HEK293 (cell line): ENCODE data around the gene AGAP1.

Experiments
- CTCF ChIA-PET: fragments of 350-600 bp; formaldehyde crosslinking; extraction: SDS; loops from one replicate; lab custom pipeline; 2021; ENCODE audit warnings: antibody characterized with exemption; lab: Yijun Ruan, JAX
- POLR2A ChIA-PET: fragments of 300-600 bp; formaldehyde crosslinking; extraction: SDS; loops from one replicate; lab custom pipeline; 2020; ENCODE audit warnings: antibody characterized with exemption, inconsistent platforms; lab: Yijun Ruan, JAX
- H3K27ac ChIP-seq: fragments of 200-500 bp; sonication (Bioruptor generic); 2 replicates; pipeline ENCODE4 v1.5.1; 2014; ENCODE audit warnings: low read depth, low read length, control low read depth, inconsistent platforms; ENCODE audit errors: extremely low read depth
- H3K36me3 ChIP-seq, 2 experiments: fragments of 200-500 bp in 1 of 2; sonication (Bioruptor generic) in 1 of 2; 1 replicate in 1 of 2; 2 replicates in 1 of 2; pipeline ENCODE4 v1.5.1; 2014 to 2017; ENCODE audit warnings: inconsistent platforms in 2 of 2, low read length in 2 of 2; ENCODE audit not compliant: control insufficient read depth in 2 of 2, insufficient read depth in 1 of 2
- H3K4me1 ChIP-seq: fragments of 200-500 bp; sonication (Bioruptor generic); 2 replicates; pipeline ENCODE4 v1.5.1; 2014; ENCODE audit warnings: mild to moderate bottlenecking, low read length, inconsistent platforms; ENCODE audit not compliant: control insufficient read depth, insufficient read depth
- H3K4me3 ChIP-seq: 2 replicates; pipeline ENCODE4 v1.5.1; 2011; ENCODE audit warnings: low read depth, mild to moderate bottlenecking, control low read depth, low read length, moderate library complexity
- H3K9me3 ChIP-seq: fragments of 200-500 bp; sonication (Bioruptor generic); 2 replicates; pipeline ENCODE4 v1.5.1; 2014; ENCODE audit warnings: low read depth, low read length, inconsistent platforms; ENCODE audit not compliant: control insufficient read depth, insufficient read depth
- AEBP2 ChIP-seq: fragments of 450-650 bp; formaldehyde crosslinking; IDR thresholded peaks from 2 replicates; pipeline ENCODE4 v1.5.1; 2016; ENCODE audit warnings: missing biosample characterization, missing genetic modification characterization, borderline replicate concordance
- BCL11A ChIP-seq: fragments of 450-650 bp; formaldehyde crosslinking; IDR thresholded peaks from 2 replicates; pipeline ENCODE4 v1.5.1; 2016; ENCODE audit warnings: low read depth, missing biosample characterization, missing genetic modification characterization
- HOXA7 ChIP-seq: sonication (generic); formaldehyde crosslinking; IDR thresholded peaks from 2 replicates; pipeline ENCODE4 v1.8.1; 2022; ENCODE audit warnings: missing genetic modification reagents, borderline replicate concordance
- KLF16 ChIP-seq: fragments of 450-650 bp; formaldehyde crosslinking; IDR thresholded peaks from 2 replicates; pipeline ENCODE4 v1.5.1; 2017; ENCODE audit warnings: missing biosample characterization, missing genetic modification characterization
- KLF17 ChIP-seq: fragments of 450-650 bp; formaldehyde crosslinking; IDR thresholded peaks from 2 replicates; pipeline ENCODE4 v1.5.1; 2016; ENCODE audit warnings: missing biosample characterization, missing genetic modification characterization
- PRDM2 ChIP-seq: fragments of 450-650 bp; formaldehyde crosslinking; IDR thresholded peaks from 2 replicates; pipeline ENCODE4 v1.5.1; 2016; ENCODE audit warnings: missing biosample characterization, missing genetic modification characterization, borderline replicate concordance
- REST ChIP-seq: fragments of 450-650 bp; formaldehyde crosslinking; IDR thresholded peaks from 2 replicates; pipeline ENCODE4 v1.5.1; 2016; ENCODE audit warnings: missing biosample characterization, missing genetic modification characterization
- SP7 ChIP-seq: fragments of 450-650 bp; formaldehyde crosslinking; IDR thresholded peaks from 2 replicates; pipeline ENCODE4 v1.5.1; 2016; ENCODE audit warnings: missing biosample characterization, missing genetic modification characterization
- ZBTB7A ChIP-seq: fragments of 450-650 bp; formaldehyde crosslinking; IDR thresholded peaks from 2 replicates; pipeline ENCODE4 v1.5.1; 2016; ENCODE audit warnings: low read depth, missing biosample characterization, missing genetic modification characterization
- ZFP37 ChIP-seq: fragments of 450-650 bp; formaldehyde crosslinking; IDR thresholded peaks from 2 replicates; pipeline ENCODE4 v1.5.1; 2016; ENCODE audit warnings: missing biosample characterization, missing genetic modification characterization
- ZIC2 ChIP-seq: fragments of 450-650 bp; formaldehyde crosslinking; IDR thresholded peaks from 2 replicates; pipeline ENCODE4 v1.5.1; 2016; ENCODE audit warnings: missing biosample characterization, missing genetic modification characterization
- ZNF19 ChIP-seq: fragments of 450-650 bp; formaldehyde crosslinking; IDR thresholded peaks from 2 replicates; pipeline ENCODE4; 2016; ENCODE audit warnings: missing biosample characterization, missing genetic modification characterization, low read depth
- ZNF221 ChIP-seq: fragments of 450-650 bp; formaldehyde crosslinking; IDR thresholded peaks from 2 replicates; pipeline ENCODE4 v1.5.1; 2017; ENCODE audit warnings: missing biosample characterization, missing genetic modification characterization, borderline replicate concordance
- ZNF280D ChIP-seq: fragments of 450-650 bp; formaldehyde crosslinking; IDR thresholded peaks from 2 replicates; pipeline ENCODE4 v1.5.1; 2016; ENCODE audit warnings: missing biosample characterization, missing genetic modification characterization
- ZNF394 ChIP-seq: fragments of 450-650 bp; formaldehyde crosslinking; IDR thresholded peaks from 2 replicates; pipeline ENCODE4 v1.5.1; 2016; ENCODE audit warnings: missing biosample characterization, missing genetic modification characterization, mild to moderate bottlenecking, moderate library complexity, borderline replicate concordance
- ZNF561 ChIP-seq: fragments of 450-650 bp; IDR thresholded peaks from 2 replicates; pipeline ENCODE4 v1.5.1; 2018; ENCODE audit warnings: missing biosample characterization, missing genetic modification characterization, borderline replicate concordance
- ZNF600 ChIP-seq: fragments of 450-650 bp; formaldehyde crosslinking; IDR thresholded peaks from 2 replicates; pipeline ENCODE4 v1.5.1; 2016; ENCODE audit warnings: missing biosample characterization, missing genetic modification characterization
- ZNF670 ChIP-seq: fragments of 450-650 bp; formaldehyde crosslinking; IDR thresholded peaks from 2 replicates; pipeline ENCODE4 v1.5.1; 2016; ENCODE audit warnings: missing biosample characterization, missing genetic modification characterization, low read depth
- ZNF704 ChIP-seq: fragments of 450-650 bp; formaldehyde crosslinking; IDR thresholded peaks from 2 replicates; pipeline ENCODE4 v1.5.1; 2016; ENCODE audit warnings: missing biosample characterization, missing genetic modification characterization

The AGAP1 gene

GRCh38 chr2:236028066-236028465 is 534.2 kb downstream of the AGAP1 start (continued):
- TF ChIP-seq PRDM2 (tag by site-specific recombination) (no peak), ZFP37 (tag by site-specific recombination) (no peak), ZIC2 (tag by site-specific recombination) (no peak), ZNF670 (no peak), ZNF704 (tag by site-specific recombination) (no peak)

GRCh38 chr2:236033462-236033861 is 539.6 kb downstream of the AGAP1 start:
- ChIA-PET CTCF (interaction anchor here (0.6 kb wide), 1 partner anchor 253 kb away, joined by 3 read pairs; no protein-coding TSS in a partner anchor), POLR2A (interaction anchor here (1.5 kb wide), 1 partner anchor 9 kb away, joined by 3 read pairs; no protein-coding TSS in a partner anchor)
- Histone ChIP-seq H3K27ac (no peak overlapping the region), H3K4me1 (no peaks in the 10 kb centered on the region), H3K36me3 (peaks cover 0 to 6% of the 10 kb centered on the region in 2 experiments; a peak in 2 of 3 replicates), H3K4me3 (no peak overlapping the region), H3K9me3 (no peaks in the 10 kb centered on the region)
- no peak for TF ChIP-seq ZNF394 (tag by site-specific recombination)
- no peak for TF ChIP-seq KLF17 (tag by site-specific recombination)
- TF ChIP-seq ZNF561 = no peak
- no peak for TF ChIP-seq HOXA7 (CRISPR knock-in tag)
- TF ChIP-seq AEBP2 (tag by site-specific recombination) = no peak
- no peak for TF ChIP-seq ZNF221
- no peak for TF ChIP-seq SP7 (tag by site-specific recombination)
- TF ChIP-seq REST (tag by site-specific recombination) = no peak
- no peak for TF ChIP-seq ZNF280D (tag by site-specific recombination)
- TF ChIP-seq ZBTB7A (tag by site-specific recombination) = no peak
- TF ChIP-seq KLF16 (tag by site-specific recombination) = no peak
- TF ChIP-seq ZNF19 (tag by site-specific recombination) = no peak
- no peak for TF ChIP-seq ZNF600 (tag by site-specific recombination)
- no peak for TF ChIP-seq BCL11A
